NK-92 treated with Interleukin-12 subunit alpha and Interleukin-12 subunit beta, amount 100 ng/mL, for 24 hours (cell line): ENCODE data around the gene OGFRL1.

ENCODE experiments used
- DNase-seq: peaks from one replicate; lab custom pipeline; 2025; lab: John Stamatoyannopoulos, UW

OGFRL1 gene

GRCh38 chr6:71334768-71335167 lies 46.2 kb downstream of the OGFRL1 start:
- no peak for DNase-seq

GRCh38 chr6:71335544-71335943 lies 46.9 kb downstream of the OGFRL1 start:
- DNase-seq: no peak

GRCh38 chr6:71336901-71337300 lies 48.3 kb downstream of the OGFRL1 start:
- DNase-seq: no peak

GRCh38 chr6:71338540-71339316 lies 50.1 kb downstream of the OGFRL1 start:
- no peak for DNase-seq

GRCh38 chr6:71342772-71343171 lies 54.2 kb downstream of the OGFRL1 start:
- no peak for DNase-seq

GRCh38 chr6:71345476-71346333 lies 57.1 kb downstream of the OGFRL1 start:
- no peak for DNase-seq

GRCh38 chr6:71346334-71346694 lies 57.7 kb downstream of the OGFRL1 start:
- DNase-seq: no peak

- no peak for DNase-seq
These were observed 58.5 kb downstream of the OGFRL1 start for GRCh38 chr6:71347119-71347518.

- no peak for DNase-seq
These were observed 60.8 kb downstream of the OGFRL1 start for GRCh38 chr6:71349395-71349794.

- no peak for DNase-seq
These were observed 61.5 kb downstream of the OGFRL1 start for GRCh38 chr6:71349976-71350615.

- DNase-seq: no peak
These were observed 62.6 kb downstream of the OGFRL1 start for GRCh38 chr6:71351190-71351589.
